Activated T-helper 1 cell treated with anti-CD3 and anti-CD28 coated beads, Interleukin-2, amount 50 U/mL, for 16 hours (primary cell): ENCODE data around the gene APAF1.

ENCODE experiments used
- DNase-seq, 2 donors: peaks; one replicate each; pipeline ENCODE4 v3.0.0-alpha.2; 2020; ENCODE audit warnings: low read depth in 1 of 2, low spot score in 1 of 2

APAF1 gene

GRCh38 chr12:98725476-98726247 is 80.6 kb downstream of the APAF1 start:
- no peak for DNase-seq

- no peak for DNase-seq
Measured at GRCh38 chr12:98727196-98727595, 82.1 kb downstream of the APAF1 start.

- DNase-seq: no peak
Measured at GRCh38 chr12:98730412-98730811, 85.3 kb downstream of the APAF1 start.

- DNase-seq: no peak
Measured at GRCh38 chr12:98733667-98734350, 88.7 kb downstream of the APAF1 start.

- no peak for DNase-seq
Measured at GRCh38 chr12:98735821-98736220, 90.7 kb downstream of the APAF1 start.

- no peak for DNase-seq
Measured at GRCh38 chr12:98736352-98737321, 91.5 kb downstream of the APAF1 start.

- DNase-seq: no peak
Measured at GRCh38 chr12:98737322-98737712, 92.2 kb downstream of the APAF1 start.

- no peak for DNase-seq
Measured at GRCh38 chr12:98738002-98738401, 92.9 kb downstream of the APAF1 start.

GRCh38 chr12:98738539-98738938 is 93.4 kb downstream of the APAF1 start:
- DNase-seq: no peak

GRCh38 chr12:98740751-98741150 is 95.7 kb downstream of the APAF1 start:
- DNase-seq: no peak

- DNase-seq: peak in 1 of 2 donors; percentile 3
Measured at GRCh38 chr12:98741196-98741555, 96.1 kb downstream of the APAF1 start.

- DNase-seq: peak in 1 of 2 donors; percentile 2
Measured at GRCh38 chr12:98741556-98742265, 96.6 kb downstream of the APAF1 start.

- DNase-seq: no peak
Measured at GRCh38 chr12:98743362-98743953, 98.4 kb downstream of the APAF1 start.

- no peak for DNase-seq
Measured at GRCh38 chr12:98744680-98745079, 99.6 kb downstream of the APAF1 start.

GRCh38 chr12:98745578-98746391 is 100.7 kb downstream of the APAF1 start:
- DNase-seq: peak in 1 of 2 donors; percentile 10

GRCh38 chr12:98748463-98748862 is 103.4 kb downstream of the APAF1 start:
- no peak for DNase-seq

- no peak for DNase-seq
Measured at GRCh38 chr12:98750511-98750910, 105.4 kb downstream of the APAF1 start.

GRCh38 chr12:98751580-98752115 is 106.6 kb downstream of the APAF1 start:
- no peak for DNase-seq

GRCh38 chr12:98752726-98753125 is 107.6 kb downstream of the APAF1 start:
- no peak for DNase-seq
